Panc1 (cell line): ENCODE measurements around the gene SMARCB1. TPM values are rescaled to one million over a fixed set of nuclear protein-coding genes. Genes with fewer than 3 reads are reported as not detected.

Experiments
- ATAC-seq: fragments of 200-7000 bp; cut with Tn5 transposase; 2 replicates; pipeline ENCODE4 v1.9.1; 2020; ENCODE audit warnings: mild to moderate bottlenecking, moderate library complexity
- BruUV-seq: library from RNA; stranded (reverse); fragments of 400-500 nt; replicated peaks from 2 replicates; lab custom pipeline; 2021; lab: Mats Ljungman, UMichigan
- CTCF ChIA-PET: fragments of 300-600 bp; sonication (Branson Sonifier 250); formaldehyde crosslinking; loops from one replicate; lab custom pipeline; 2022; ENCODE audit warnings: antibody characterized with exemption; lab: Charles Lee
- POLR2A ChIA-PET: fragments of 300-600 bp; sonication (Branson Sonifier 250); formaldehyde crosslinking; loops from one replicate; lab custom pipeline; 2022; ENCODE audit warnings: antibody characterized with exemption; lab: Charles Lee
- DNase-seq: peaks from one replicate; pipeline ENCODE4 v3.0.0-alpha.2; 2010; ENCODE audit warnings: low read depth, low spot score
- H3K27ac ChIP-seq: 2 replicates; pipeline ENCODE4 v1.5.1; 2011; ENCODE audit warnings: mild to moderate bottlenecking, low read length, inconsistent platforms
- H3K27me3 ChIP-seq: fragments of 200-500 bp; sonication (Bioruptor generic); 2 replicates; pipeline ENCODE4 v1.6.0; 2014; ENCODE audit warnings: low read length, inconsistent platforms; ENCODE audit not compliant: control insufficient read depth, insufficient read depth
- H3K36me3 ChIP-seq: fragments of 200-500 bp; sonication (Bioruptor generic); 2 replicates; pipeline ENCODE4 v1.5.1; 2014; ENCODE audit warnings: inconsistent platforms, mild to moderate bottlenecking, low read length, moderate library complexity; ENCODE audit not compliant: control insufficient read depth, insufficient read depth
- H3K4me1 ChIP-seq: 2 replicates; pipeline ENCODE4 v1.5.1; 2011; ENCODE audit warnings: inconsistent platforms, mild to moderate bottlenecking, low read length, moderate library complexity; ENCODE audit not compliant: control insufficient read depth, insufficient read depth
- H3K4me3 ChIP-seq, 2 experiments: 2 replicates each; pipeline ENCODE4 v1.5.1; 2011 to 2012; ENCODE audit warnings: low read depth in 2 of 2, low read length in 2 of 2, mild to moderate bottlenecking in 2 of 2, inconsistent platforms in 1 of 2, moderate library complexity in 1 of 2
- H3K9me3 ChIP-seq: fragments of 200-500 bp; sonication (Bioruptor generic); 2 replicates; pipeline ENCODE4 v1.5.1; 2014; ENCODE audit warnings: low read depth, mild to moderate bottlenecking, inconsistent platforms, low read length, moderate library complexity; ENCODE audit not compliant: control insufficient read depth, insufficient read depth
- POLR2AphosphoS5 ChIP-seq: IDR thresholded peaks from 2 replicates; pipeline ENCODE4 v1.6.1; 2012; ENCODE audit warnings: mild to moderate bottlenecking, low read depth, low read length, moderate library complexity
- SIN3A ChIP-seq: IDR thresholded peaks from 2 replicates; pipeline ENCODE4 v1.6.1; 2012; ENCODE audit warnings: low read depth, mild to moderate bottlenecking, low read length, moderate library complexity, borderline replicate concordance; ENCODE audit not compliant: insufficient read depth
- TCF7L2 ChIP-seq: IDR thresholded peaks from 2 replicates; pipeline ENCODE4 v1.6.1; 2011; ENCODE audit warnings: mild to moderate bottlenecking, low read depth, low read length, inconsistent platforms
- in situ Hi-C: cut with HindIII; loops from 2 replicates; pipeline ENCODE4 v1.10.0; 2016; ENCODE audit warnings: low sequenced_read_pairs, low pct_unique_long_range_greater_than_20kb
- intact Hi-C: fragments of 100-400 bp; cut with micrococcal nuclease; formaldehyde crosslinking; loops from one replicate; pipeline ENCODE4 v1.10.0; 2022; ENCODE audit not compliant: unreplicated experiment
- total RNA-seq: library from RNA; stranded (reverse); gene quantifications from one replicate; pipeline ENCODE4 v1.2.1, GENCODE V29; 2021; ENCODE audit not compliant: unreplicated experiment
- TF ChIP-seq, protein P1 (sequence below), 2 experiments: IDR thresholded peaks; 2 replicates each; pipeline ENCODE4 v1.6.1; 2011 to 2012; ENCODE audit warnings: low read depth in 2 of 2, control low read depth in 1 of 2, low read length in 1 of 2, mild to moderate bottlenecking in 1 of 2, moderate library complexity in 1 of 2; ENCODE audit not compliant: insufficient read depth in 1 of 2
- TF ChIP-seq, protein P2 (sequence below): fragments of 450-650 bp; IDR thresholded peaks from 2 replicates; pipeline ENCODE4 v1.5.1; 2017; ENCODE audit warnings: mild to moderate bottlenecking

Gene SMARCB1
- total RNA-seq, 1 experiment from 2014 or later = 70.2 TPM

DNA sequence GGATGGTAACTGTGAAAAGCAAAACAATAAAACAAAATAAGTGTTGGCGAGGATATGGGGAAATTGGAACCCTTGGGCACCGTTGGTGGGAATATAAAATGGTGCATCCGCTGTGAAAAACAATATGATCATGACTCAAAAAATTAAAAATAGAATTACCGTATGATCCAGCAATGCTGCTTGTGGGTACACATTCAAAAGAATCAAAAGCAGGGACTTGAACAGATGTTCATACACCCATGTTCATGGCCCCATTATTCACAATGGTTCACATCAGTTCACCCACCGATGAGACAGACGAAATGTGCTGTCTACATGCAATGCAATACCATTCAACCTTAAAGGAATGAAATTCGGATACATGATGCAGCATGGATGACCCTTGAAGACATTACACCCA is 53.3 kb downstream of the SMARCB1 start:
- ChIA-PET POLR2A (no interaction called here), CTCF (no interaction called here)
- H3K27me3 ChIP-seq = no peaks in the 10 kb centered on the region
- no peaks in the 10 kb centered on the region for H3K4me1 ChIP-seq
- DNase-seq = no peak
- H3K4me3 ChIP-seq = no peak overlapping the region
- BruUV-seq = no TSS peak
- no peaks in the 10 kb centered on the region for H3K9me3 ChIP-seq
- intact Hi-C loops (loop anchor here (10.0 kb wide), 2 partner anchors 65 to 215 kb away; partner anchors contain the start of gene MMP11), in situ Hi-C loops (no loop called here)
- no peak for TF ChIP-seq TCF7L2
- TF ChIP-seq, protein P1, sequence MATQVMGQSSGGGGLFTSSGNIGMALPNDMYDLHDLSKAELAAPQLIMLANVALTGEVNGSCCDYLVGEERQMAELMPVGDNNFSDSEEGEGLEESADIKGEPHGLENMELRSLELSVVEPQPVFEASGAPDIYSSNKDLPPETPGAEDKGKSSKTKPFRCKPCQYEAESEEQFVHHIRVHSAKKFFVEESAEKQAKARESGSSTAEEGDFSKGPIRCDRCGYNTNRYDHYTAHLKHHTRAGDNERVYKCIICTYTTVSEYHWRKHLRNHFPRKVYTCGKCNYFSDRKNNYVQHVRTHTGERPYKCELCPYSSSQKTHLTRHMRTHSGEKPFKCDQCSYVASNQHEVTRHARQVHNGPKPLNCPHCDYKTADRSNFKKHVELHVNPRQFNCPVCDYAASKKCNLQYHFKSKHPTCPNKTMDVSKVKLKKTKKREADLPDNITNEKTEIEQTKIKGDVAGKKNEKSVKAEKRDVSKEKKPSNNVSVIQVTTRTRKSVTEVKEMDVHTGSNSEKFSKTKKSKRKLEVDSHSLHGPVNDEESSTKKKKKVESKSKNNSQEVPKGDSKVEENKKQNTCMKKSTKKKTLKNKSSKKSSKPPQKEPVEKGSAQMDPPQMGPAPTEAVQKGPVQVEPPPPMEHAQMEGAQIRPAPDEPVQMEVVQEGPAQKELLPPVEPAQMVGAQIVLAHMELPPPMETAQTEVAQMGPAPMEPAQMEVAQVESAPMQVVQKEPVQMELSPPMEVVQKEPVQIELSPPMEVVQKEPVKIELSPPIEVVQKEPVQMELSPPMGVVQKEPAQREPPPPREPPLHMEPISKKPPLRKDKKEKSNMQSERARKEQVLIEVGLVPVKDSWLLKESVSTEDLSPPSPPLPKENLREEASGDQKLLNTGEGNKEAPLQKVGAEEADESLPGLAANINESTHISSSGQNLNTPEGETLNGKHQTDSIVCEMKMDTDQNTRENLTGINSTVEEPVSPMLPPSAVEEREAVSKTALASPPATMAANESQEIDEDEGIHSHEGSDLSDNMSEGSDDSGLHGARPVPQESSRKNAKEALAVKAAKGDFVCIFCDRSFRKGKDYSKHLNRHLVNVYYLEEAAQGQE (IDR thresholded peaks at IDR 0.05; ENCODE audit: insufficient read depth in 1 of 2, low read depth in 2 of 2, low read length in 1 of 2) = no peak
- TF ChIP-seq SIN3A = no peak
- TF ChIP-seq, protein P2, sequence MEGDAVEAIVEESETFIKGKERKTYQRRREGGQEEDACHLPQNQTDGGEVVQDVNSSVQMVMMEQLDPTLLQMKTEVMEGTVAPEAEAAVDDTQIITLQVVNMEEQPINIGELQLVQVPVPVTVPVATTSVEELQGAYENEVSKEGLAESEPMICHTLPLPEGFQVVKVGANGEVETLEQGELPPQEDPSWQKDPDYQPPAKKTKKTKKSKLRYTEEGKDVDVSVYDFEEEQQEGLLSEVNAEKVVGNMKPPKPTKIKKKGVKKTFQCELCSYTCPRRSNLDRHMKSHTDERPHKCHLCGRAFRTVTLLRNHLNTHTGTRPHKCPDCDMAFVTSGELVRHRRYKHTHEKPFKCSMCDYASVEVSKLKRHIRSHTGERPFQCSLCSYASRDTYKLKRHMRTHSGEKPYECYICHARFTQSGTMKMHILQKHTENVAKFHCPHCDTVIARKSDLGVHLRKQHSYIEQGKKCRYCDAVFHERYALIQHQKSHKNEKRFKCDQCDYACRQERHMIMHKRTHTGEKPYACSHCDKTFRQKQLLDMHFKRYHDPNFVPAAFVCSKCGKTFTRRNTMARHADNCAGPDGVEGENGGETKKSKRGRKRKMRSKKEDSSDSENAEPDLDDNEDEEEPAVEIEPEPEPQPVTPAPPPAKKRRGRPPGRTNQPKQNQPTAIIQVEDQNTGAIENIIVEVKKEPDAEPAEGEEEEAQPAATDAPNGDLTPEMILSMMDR = no peak
- TF ChIP-seq POLR2AphosphoS5 = no peak
- no peak overlapping the region for H3K27ac ChIP-seq
- H3K36me3 ChIP-seq = no peaks in the 10 kb centered on the region
- ATAC-seq = no peak

DNA sequence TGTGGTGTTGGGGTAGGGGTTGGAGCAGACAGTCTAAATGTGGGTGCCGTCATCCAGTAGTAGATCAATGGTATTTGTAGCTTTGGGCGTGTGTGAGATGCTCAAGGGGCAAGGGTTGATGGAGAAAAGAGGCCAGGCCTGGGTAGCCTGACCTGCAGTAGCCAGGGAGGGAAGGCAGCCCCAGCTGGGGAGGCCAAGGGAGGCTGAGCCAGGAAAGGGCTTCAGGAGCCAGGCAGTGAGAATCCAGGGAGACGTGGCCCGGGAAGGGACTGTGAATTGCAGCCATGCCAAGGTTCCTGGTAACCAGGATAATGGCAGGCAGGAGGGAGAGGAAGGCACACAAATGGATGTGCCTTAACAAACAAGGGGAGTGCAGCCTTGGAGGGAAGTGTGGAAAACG is 54.5 kb downstream of the SMARCB1 start:
- ATAC-seq = no peak
- Histone ChIP-seq H3K4me1 (no peaks in the 10 kb centered on the region; the same call in 1 of the 2 replicates), H3K4me3 (no peak overlapping the region), H3K27ac (no peak overlapping the region), H3K9me3 (no peaks in the 10 kb centered on the region), H3K36me3 (no peaks in the 10 kb centered on the region), H3K27me3 (no peaks in the 10 kb centered on the region)
- in situ Hi-C loops = no loop called here
- ChIA-PET CTCF (no interaction called here), POLR2A (no interaction called here)
- no TSS peak for BruUV-seq
- intact Hi-C loops = loop anchor here (10.0 kb wide), 2 partner anchors 66 to 216 kb away; partner anchors contain the start of gene MMP11
- TF ChIP-seq TCF7L2 (no peak), SIN3A (no peak), POLR2AphosphoS5 (no peak)
- TF ChIP-seq, protein P2 = no peak
- TF ChIP-seq, protein P1 (IDR thresholded peaks at IDR 0.05; ENCODE audit: insufficient read depth in 1 of 2, low read depth in 2 of 2, low read length in 1 of 2) = no peak
- no peak for DNase-seq
